GM12865 (cell line): ENCODE measurements around the gene BRD1.
"Not testable (repeated sequence)": the region's sequence is repeated elsewhere in the genome, so short reads cannot be mapped to it uniquely, and the experiment has no call there.

Experiments used
- DNase-seq: peaks from one replicate; pipeline ENCODE4 v3.0.0; 2010; ENCODE audit warnings: low read depth
- H3K4me3 ChIP-seq: 2 replicates; pipeline ENCODE4 v1.5.1; 2011; ENCODE audit warnings: mild to moderate bottlenecking, low read depth, low read length, control low read depth
- TF ChIP-seq, protein P1 (sequence below): IDR thresholded peaks from 2 replicates; pipeline ENCODE4 v1.5.1; 2011; ENCODE audit warnings: low read length, control low read depth, low read depth, inconsistent platforms; ENCODE audit not compliant: insufficient read depth; ENCODE audit errors: missing control alignments

BRD1 gene

DNA sequence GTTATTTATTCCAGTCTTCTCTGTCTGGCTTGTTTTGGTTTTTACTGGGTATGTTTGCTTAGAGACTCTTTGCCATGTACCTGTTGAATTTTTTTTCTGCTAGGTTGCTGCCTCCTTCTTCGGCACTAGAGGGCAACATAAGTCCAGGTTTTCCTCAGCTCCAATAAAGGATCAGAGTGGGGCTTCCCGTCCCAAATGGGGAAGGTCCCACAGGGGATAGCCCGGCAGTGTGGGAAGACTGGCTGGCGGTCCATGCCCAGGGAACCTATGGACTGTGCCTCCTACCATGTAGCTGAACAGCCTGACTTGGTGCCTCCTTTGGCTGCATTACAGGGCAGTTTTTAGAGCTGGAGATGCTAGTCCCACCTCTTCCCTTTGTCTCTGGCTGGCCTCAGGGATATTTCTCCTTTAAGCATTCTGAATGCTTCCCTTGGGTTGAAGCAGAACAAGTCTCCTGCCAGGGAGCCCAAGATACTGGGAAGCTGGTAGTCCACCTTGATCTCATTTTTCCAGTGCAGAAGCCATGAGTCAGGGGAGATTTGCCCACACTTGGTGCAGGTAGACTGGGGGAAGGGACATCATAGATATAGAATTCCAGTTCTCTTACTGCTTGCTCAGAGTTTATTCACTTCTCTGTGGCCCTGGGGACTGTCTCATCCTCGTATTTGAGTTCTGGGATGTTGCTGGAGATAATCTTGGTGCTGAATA, 60.2 kb downstream of the BRD1 start:
- peak; percentile 70 for DNase-seq
- TF ChIP-seq, protein P1, sequence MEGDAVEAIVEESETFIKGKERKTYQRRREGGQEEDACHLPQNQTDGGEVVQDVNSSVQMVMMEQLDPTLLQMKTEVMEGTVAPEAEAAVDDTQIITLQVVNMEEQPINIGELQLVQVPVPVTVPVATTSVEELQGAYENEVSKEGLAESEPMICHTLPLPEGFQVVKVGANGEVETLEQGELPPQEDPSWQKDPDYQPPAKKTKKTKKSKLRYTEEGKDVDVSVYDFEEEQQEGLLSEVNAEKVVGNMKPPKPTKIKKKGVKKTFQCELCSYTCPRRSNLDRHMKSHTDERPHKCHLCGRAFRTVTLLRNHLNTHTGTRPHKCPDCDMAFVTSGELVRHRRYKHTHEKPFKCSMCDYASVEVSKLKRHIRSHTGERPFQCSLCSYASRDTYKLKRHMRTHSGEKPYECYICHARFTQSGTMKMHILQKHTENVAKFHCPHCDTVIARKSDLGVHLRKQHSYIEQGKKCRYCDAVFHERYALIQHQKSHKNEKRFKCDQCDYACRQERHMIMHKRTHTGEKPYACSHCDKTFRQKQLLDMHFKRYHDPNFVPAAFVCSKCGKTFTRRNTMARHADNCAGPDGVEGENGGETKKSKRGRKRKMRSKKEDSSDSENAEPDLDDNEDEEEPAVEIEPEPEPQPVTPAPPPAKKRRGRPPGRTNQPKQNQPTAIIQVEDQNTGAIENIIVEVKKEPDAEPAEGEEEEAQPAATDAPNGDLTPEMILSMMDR: peak; percentile 67
- H3K4me3 ChIP-seq: no peak overlapping the region

DNA sequence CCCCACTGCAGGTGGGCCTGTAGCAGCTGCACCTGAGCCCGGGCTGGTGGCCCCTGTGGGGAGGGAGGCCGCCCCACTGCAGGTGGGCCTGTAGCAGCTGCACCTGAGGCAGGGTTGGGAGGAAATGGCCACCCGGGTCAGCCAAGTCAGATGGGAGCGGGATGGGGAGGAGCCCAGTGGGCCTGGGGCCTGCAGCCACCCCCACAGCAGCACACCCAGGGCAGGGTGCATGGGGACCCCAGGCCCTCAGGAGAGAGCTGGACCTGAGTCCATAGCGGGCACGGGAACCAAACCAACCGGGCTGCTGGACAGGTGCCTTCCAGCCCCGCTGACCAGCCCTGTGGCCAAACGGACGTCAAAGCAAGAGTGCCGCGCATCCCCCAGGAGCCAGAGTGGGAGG, 61.7 kb downstream of the BRD1 start:
- TF ChIP-seq, protein P1: no peak
- H3K4me3 ChIP-seq: no peak overlapping the region

DNA sequence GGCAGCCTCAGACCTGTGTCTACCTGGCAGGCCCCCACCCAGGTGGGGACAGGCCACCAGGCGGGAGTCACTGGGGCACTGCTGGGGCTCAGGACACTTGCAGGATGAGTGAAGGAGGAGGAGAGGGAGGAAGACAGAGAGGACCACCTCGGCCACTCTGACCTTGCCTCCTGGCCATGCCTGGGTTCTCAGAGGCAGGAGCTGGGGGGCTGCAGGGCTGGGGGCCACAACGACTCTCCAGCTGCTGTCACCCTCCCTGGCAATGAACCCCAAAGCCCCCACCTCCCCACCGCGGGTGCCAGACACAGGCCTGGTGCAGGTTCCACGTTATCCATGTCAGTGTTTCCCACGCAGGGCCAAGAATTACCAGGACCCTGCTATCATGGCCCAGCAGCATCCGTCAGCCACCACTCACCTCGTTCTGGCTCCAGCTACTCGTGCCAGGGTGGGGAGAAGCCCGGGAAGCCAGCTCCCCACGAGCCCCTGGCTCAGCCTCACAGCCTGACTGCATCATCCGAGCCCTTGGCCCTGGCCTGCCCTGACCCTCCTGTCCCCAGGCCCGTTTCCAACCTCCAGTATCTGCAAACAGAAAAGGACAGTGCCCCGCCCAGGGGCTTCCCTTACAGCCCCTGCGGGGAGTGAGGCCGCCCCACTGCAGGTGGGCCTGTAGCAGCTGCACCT, 62.4 kb downstream of the BRD1 start:
- DNase-seq: no peak
- no peak overlapping the region for H3K4me3 ChIP-seq
- TF ChIP-seq, protein P1: no peak

More for the DNA sequence above, 61.7 kb downstream of the BRD1 start:
- no peak for DNase-seq

DNA sequence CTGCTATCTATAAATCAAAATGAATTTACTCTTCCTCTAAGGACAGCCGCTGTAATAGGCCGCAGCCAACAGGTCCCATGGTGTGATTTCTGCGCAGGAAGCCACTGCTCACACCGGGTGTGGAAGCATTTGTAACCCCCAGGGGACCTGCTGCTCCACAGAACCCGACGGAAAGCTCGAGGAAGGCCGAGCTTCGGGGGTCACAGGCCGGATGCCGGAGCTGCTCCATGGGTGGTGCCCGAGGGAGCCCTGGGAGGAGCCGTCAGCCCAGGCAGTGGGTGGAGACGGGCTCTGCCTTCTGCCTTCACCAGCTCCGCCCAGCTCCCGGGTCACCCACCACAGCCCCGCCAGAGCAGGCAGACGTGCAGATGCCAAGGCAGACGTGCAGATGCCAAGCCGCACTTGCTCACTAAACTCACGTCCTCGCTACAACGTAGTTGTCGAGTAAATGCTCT, 63.5 kb downstream of the BRD1 start:
- TF ChIP-seq, protein P1: no peak
- no peak for DNase-seq
- H3K4me3 ChIP-seq: no peak overlapping the region

DNA sequence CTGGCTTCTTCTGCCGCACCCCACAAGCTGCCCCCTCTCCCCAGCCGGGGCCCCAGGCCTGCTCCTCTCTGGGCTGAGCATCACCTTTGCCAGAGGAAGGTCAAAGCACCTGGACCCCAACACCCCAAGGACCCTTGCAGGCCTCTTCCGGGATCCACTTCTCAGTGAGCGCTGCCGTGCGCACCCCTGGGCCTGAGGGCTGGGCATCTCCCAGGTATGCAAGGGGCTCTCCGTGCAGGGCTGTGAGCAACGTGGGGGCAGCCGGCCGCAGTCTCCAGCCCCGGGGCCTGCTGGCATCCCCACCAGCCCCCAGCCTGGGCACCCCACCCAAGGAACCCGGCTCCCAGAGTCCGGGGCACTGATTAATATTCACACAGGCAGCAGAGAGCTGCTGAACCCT, 64.0 kb downstream of the BRD1 start:
- H3K4me3 ChIP-seq: no peak overlapping the region
- no peak for DNase-seq
- TF ChIP-seq, protein P1: no peak

DNA sequence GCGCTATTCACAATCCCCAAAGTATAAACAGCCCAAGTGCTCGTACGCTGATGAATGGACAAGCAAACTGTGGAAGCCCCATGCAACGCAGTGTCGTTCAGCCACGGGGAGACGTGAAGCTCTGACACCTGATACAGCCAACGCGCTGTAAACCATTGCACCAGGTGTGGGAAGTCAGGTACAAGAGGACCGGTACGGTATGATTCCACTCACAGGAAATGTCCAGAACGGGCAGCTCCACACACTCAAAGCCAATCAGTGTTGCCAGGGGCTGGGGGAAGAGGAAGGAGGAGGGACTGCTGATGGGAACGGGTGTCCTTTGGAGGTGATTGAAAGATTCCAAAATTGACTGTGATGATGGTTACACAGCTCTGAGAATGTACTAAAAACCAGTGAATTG, 64.5 kb downstream of the BRD1 start:
- no peak overlapping the region for H3K4me3 ChIP-seq
- no peak for DNase-seq
- TF ChIP-seq, protein P1: no peak

DNA sequence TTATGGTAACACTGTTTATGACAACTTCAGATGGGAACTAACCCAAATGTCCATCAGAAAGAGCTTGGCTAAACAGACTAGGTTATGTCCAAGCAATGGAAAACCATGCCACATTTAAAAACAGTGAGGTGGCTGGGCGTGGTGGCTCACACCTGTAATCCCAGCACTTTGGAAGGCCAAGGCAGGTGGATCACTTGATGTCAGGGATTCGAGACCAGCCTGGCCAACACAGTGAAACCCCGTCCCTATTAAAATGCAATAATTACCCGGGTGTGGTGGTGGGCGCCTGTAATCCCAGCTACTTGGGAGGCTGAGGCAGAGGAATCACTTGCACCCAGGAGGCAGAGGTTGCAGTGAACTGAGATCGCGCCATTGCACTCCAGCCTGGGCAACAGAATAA, 65.1 kb downstream of the BRD1 start:
- H3K4me3 ChIP-seq, DNase-seq: not testable (repeated sequence)
